ENCODE results near the gene VWF.

The VWF gene

DNA sequence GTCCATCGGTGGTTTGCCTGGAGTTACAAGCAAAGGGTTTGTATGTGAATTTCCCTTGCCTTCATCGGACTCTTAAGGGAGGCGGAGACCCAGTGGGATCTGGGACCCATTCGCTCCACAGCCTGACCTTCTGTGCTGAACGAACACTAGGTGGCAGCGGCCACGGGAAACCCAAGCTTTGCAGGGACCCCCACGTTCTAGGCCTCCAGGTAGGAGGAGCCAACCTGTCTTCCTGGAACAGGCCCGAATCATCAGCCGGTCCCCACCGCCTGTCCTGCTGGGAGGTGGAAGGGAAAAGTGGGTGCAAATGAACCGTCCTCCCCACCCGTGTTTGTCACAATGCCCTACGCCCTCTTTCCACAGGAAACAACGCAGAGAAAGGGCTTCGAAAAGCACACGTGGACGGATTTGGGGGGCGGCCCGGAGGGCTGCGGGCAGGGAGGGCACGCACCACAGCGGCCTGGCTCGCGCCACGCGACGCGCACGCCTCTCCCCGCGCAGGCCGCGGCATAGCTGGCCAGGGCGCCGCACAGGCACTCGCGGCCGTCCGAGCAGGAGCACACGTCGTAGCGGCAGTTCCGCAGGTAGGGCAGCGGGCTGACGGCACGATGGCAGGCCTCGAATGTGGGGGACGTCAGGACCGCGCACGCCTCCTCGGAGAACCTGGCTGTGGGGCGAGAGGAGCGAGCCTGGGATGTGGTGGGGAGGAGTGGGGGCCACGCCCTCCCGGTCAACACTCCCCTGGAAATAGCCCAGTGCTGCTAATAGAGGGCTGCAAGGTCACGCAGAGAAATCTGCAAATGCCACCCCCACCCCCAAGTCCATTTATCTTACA, 67.8 kb downstream of the VWF start:
- no peak for DNase-seq

DNA sequence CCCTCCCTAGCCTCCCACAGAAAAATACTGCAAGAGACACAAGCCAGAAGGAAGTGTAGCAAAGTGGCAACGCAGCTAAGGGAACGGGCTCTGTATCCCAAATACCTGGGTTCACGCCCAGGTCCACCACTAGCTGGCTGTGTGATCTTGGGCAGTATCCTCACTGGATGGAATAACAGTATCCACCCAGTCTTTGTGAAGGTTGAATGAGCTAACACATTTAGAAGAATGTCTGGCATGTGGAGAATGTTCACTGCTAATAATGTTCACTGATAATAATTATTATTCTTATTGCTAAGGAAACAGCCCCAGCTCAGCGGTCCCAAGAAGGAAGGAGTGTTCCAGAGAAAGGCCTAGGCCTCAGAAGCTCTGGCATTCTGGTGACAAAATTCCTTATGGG, 70.9 kb downstream of the VWF start:
- no peak for DNase-seq

DNA sequence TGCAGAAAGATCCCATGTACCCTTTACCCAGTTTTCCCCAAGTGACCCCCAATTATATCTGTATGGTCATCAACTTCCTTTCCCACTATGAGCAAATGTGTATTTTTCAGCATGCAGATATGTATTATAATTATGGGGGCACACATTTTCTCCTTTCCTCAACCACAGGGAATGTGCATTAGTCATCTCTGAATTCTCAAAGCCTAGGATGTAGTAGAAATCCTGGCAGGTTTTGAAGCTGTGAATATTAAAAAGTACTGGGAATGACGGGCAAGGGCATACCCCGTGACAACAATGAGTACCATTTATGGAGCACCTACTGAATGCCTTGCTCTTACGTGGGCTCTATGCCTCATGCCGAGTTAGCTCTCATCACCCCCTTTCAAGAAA, 71.5 kb downstream of the VWF start:
- no peak for DNase-seq

DNA sequence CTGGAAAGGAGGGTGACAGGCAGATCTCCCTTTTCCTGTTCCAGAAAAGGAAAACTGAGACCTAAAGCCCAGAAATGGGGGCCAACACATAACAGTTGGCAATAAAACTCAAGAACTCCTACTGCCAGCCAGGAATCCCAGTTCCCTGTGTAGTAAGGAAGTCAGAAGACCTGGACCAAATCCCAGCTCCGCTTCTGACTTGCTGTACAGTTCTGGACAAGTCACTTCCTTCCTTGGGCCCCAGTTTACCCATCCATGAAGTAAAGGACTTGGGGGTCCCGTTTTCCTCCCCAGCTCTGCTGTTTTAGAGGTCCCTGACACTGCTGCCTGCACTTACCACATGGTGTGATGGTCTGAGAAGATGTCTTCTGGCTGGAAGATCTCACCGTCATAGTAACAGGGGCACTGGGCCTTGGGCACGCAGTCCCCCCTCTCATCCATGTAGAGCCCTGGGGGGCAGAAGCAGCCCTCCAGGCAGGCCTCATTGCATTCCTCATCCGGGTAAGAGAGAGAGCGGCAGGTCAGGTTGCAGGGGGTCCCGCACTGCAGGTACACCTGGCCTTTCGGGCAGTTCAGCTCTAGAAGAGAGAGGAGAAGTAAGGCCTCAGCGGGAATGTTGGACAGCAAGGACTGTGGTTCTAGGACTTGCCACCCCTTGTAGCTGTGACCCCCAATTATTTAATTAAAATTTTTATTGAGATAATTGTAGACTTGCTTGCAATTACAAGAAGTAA, 72.1 kb downstream of the VWF start:
- no peak for DNase-seq

DNA sequence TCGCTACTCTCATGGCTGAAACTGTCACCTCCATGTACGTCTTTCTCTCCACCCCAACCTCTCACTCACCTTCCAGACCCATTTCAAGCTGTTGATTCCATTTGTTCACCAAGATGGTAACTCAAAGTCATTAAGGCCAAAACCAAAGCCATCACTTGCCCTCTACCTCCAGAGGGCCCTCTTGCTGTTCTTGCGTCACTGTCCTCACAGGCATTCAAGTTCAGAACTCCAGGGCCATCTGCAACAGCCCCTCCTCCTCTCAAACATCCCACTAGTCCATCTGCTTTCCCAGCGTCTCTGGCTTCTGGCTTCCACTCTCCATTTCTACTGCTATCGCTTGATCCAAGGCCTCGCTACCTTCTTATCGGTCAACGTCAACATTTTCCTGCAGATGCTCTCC, 74.5 kb downstream of the VWF start:
- DNase-seq, result no peak

DNA sequence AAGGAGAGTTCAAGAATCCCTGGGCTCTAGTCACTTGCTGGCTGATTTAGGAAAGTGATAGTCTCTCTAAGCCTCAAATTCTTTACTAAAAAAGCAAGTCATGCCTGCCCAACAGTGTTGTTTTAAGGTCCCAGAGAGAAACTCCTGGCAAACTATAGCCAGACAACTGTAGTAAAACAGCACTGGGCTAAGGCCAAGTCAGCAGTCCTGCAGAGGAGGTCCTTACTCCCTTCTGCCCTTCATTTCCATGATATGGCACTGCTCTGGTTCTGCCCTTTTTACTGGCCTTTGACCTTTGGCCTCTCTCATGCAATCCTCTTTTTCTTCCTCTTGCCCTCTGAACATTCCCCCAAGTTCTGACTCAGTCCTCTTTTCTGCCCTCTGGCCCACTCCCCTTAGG, 74.9 kb downstream of the VWF start:
- DNase-seq, result no peak

DNA sequence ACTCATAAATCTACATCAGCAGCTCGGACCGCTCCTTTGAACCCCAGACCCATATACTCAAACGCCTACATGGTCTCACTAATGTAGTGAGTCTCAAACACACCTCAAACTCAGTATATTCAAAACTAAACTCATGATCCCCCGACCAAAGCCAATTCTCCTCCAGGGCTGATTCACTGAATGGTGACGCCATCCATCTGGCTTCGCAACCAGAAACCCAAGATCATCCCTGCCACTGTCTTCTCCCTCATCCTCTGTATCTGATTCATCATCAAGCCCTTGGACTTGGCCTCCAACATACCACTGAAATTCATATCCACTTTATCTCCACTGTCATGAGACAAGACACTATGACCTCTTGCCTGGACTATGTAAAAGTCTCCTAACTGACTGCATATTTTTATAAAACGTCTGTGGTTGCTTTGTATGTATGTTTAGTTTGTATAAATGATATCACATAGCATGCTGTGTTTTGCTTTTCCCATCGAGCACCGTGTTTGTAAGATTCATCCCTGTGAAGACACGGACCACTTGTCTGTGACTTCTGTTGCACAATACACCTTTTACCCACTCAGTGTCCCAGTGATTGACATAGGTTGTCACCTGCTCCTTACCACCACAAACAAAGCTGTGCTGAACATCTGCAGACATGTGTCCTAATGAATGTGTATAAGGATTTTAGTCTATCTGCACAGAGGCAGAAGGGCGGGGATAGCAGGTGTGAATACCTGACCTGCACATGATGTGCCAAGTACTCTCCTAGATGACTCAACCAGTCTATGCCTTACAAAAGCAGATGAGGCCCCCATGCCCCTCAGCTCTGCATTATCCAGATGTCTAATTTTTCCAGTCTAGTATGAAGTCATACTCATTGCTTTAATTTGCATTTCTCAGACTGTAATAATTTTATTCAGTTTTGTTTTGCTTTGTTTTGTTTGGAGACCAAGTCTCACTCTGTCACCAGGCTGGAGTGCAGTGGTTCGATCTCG, 76.9 kb downstream of the VWF start:
- peak; percentile 57 for DNase-seq

DNA sequence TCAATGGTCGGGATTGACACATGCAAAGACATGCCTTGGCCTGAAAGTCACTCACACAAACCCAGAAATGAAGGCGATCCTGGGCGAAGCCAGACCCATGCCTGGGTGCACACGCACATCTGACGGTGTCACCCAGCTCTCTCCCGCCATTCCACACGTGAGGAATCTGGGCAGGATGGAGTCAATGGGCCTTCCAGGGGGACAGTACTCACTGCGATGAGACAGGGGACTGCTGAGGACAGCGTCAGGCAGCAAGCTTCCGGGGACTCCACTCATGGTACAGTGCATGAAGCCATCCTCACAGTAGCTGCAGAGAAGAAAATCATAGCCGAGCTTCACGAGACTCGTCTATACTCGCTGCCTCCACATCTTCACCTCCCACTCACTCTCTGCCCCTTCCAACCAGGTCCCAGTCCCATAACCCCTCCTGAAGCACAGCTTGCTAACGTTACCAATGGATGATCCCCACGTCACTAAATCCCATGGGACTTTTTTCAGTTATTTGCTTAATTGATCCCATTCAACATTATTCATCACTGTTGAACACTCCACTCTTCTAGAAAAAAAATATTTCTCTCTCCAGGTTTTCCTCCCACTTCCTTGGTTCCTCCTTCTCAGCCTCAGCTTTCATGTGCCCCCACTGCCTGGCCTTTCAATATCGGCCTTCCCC, 77.8 kb downstream of the VWF start:
- DNase-seq, result no peak

DNA sequence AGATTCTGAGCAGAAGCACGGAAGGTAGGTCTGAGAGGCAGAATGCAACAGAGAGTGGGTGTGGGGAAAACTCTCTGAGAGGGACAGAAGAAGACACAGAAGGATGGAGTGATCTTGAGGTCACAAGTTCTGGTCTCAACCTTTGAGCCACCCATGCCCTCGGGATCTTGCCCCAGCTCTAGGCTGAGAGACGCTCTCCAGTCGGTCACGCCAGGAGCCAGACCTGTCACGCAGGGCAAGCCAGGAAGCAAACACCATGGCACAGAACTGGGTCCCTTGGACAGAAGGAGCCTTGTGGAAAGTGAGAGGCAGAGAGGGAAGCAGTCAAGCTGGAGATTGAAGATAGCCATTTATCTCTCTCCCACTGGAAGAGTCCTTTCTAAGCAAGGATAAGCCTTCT, 79.0 kb downstream of the VWF start:
- DNase-seq, result no peak

DNA sequence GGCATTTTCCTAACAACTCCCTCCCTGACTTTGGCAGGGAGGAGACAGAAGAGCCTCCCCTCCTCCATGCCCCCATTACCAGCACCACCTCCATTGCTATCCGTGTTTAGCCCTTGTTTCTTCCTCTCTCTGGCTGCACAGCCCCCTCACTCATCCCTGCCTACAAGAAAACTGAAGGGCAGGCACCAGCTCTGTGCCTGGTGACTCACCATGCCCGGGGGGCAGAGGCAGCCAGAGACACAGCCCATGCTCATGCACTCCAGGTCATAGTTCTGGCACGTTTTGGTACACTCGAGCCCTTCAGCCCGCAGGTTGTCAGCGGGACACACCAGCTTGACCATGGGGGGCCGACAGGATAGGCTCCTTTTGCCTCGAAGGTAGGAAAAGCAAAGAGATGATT, 80.4 kb downstream of the VWF start:
- DNase-seq, result no peak

DNA sequence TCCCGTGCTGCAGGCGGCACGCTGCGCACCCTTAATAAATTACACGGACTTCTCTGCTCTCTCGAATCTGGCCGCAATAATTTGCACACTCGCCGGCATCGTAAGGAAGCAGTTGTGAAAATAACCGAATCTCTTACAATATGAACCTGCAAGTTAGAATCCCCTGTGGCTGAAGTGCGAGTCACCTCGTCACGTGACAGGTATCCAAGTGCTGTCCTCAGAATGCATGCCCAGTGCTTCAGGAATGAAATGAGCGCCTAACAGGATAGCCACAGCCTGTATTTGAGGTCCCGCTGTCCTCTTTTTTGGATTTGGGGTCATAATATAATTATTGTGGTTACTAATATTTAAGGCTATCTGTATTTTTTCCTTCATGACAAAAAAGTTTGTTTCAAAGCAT, 82.0 kb downstream of the VWF start:
- no peak for DNase-seq

DNA sequence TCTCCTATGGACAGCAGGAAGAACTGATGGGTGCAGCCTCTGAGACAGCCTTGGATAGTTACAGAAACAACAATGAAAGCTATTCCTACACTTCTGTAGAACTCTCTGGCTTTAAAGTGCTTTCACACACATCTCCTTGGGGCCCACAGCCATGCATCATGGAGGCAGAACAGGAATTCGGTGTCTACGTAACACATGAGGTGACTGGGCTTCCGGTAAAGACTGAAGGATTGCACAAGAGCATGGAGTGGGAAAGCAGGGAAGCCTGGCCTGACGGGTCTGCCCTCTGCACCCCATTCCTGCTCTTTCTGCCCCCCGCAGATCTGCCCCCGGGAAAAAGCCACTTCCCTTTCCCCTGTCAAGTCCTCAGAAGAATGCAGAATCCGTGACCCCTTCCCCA, 82.6 kb downstream of the VWF start:
- no peak for DNase-seq

DNA sequence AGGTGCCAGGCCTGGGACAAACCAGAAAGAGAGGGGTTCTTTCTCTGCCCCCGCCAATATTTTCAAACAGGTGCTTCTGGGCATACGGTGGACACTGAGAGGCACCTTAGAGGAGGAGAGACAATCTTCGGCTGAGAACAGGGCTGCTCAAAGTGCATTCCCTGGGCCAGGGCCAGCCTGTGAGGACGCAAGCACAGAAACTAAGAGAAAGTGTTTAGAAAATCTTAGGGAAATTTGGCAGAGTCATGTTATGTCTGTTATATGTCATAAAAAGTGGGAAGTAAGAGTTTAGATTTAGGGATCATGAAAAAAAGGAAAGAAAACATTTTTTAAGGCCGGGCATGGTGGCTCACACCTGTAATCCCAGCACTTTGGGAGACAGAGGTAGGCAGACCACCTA, 83.7 kb downstream of the VWF start:
- no peak for DNase-seq

DNA sequence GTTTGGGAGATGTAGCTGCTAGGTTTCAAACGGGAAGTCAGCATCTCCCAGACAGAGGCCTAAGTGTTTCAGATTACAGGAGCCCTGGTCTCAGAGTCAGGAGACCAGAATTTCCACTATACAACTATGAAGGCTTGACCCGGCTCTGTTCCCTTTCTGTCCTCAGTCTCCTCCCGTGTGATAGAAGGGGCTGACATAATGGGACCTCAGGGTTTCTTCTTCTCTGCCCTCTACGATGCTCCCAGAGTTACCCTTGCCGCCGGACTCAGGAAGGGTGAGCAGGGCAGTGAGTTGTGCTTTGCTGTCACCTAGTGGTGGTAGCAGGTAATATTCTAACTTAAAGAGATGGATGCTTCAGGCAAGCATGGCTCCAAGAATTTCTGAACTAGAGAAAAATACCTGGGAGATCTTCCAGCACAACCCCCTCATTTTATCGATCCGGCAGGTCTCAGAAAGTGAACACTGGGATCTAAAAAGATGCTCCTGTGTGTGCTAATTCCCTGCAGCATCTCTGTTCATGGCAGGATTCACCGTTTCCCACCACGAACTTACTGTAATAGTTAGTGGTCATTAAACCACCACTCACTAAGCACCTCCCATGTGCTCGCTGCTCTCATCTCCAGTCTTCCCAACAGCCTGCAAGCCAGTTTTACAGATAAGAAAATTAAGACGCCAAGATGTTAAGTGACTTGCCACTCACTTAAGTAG, 84.4 kb downstream of the VWF start:
- peak; percentile 72 for DNase-seq

DNA sequence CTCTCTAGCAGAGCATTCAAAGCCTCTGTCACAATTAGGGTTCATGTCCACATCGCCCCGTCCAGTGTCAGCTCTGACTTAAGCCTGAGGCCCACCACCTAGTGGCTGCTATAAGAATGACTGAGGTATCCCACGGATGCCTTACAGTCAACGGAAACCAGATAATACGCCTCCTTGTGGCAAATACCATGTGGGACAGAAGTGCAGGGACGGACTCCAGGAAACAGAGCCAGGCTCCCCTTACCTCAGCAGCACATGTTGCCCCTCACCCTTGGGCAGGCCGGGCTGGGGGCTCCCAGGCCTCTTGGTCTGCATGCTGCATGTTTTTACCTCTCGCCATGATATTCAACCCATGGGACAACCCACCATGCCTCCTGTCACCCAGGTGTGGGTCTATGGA, 86.3 kb downstream of the VWF start:
- peak; percentile 91 for DNase-seq

DNA sequence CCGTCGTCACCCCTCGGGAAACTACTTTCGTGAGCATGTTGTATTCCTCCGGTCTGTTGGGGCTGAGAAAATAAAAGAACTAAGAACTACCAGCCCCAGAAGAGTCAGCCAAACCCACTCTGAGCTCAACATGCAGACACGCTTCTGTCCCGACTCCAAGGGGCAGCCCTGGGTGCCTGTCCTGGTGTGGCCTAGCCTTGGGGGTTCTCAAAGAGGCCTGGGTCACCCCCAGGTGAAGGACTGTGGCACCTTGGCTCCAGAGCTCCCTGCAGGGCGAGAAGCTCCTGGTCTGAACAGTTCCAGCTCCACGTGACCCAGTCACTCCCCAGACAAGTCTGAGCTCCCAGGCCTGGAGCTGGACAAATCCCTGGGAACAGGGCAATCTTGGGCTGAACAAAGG, 87.0 kb downstream of the VWF start:
- no peak for DNase-seq

DNA sequence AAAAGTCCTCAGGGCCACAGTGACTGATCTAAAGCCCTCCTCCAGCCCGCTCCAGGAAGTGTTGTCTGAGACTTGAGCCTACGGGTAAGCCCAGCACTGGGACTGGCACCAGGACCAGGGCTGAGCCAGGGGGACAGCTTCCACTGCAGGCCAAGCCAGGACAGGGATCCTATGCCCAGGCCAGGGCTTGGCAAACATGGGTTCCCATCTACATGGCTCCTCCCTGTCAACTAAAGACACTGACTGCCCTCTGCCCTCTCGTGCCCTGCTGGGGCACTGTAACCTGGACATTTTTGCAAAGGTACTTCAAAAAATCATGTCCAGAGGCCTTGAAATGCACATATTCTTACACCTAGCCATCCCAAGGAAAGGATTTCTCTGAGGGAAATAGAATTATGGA, 88.0 kb downstream of the VWF start:
- no peak for DNase-seq

DNA sequence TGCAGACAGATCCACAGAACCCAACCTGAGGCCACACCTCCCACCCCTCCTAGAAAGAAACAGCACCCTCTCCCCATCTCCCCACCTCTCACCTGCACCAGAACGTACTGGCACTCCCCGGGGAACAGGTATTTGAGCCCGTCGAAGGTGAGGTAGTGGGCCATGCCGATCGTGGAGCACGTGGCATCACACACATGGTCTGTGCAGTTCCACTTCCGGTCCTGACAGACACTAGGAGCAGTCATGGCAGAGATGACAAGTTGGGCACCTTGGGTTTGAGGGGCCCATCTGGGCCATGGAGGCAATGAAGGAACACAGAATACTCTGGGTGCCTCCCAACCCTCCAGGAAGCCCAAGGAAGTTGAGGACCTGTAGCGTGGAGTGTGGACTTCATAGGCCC, 89.9 kb downstream of the VWF start:
- DNase-seq, result no peak

DNA sequence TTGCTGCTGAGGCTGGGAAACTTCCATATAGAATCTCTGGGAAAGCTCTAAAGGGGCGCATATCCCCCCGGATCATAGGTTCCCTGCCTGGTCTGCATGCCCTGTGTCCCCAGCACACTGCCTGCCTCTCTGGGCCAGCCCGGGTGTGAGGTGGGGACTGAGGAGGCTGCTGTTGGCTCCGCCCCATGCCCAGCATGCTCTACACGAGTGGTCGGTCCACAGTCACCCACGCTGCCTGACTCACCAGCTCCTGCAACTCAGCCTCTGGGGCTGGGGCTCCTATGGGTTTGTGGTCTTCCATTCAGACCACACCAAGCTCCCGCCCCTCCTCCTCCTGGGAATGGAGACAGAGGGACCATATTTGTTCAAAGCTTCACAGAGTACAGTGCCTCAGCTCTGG, 90.9 kb downstream of the VWF start:
- no peak for DNase-seq

DNA sequence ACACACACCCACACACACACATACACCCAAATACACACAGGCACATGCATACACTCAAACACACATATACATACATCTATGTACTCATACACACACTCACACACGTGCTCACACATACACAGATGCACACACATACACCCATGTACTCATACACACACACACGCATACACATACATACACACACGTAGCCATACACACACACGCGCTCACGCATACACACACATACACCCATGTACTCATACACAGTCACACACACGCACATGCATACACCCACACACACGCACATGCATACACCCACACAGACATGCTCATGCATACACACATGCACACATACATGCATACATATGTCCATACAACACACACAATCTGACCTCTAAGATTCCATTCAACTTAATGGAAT, 91.7 kb downstream of the VWF start:
- no peak for DNase-seq

DNA sequence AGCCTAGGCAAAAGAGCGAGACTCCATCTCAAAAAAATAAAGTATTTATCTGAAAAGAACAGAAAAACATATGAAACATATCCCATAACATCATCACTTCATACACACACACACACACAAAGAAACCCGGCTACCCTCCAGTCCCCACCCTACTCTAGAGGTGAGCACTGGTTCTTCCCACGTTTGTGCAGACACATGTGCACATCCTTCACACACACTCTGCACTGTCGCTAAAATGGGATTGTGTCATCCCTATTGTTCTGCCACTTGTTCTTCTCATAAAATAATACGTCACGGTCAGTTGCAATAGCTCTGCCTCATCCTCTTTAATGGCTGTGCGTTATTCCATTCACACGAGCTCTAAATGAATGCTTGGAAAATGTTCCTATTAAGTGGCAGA, 93.5 kb downstream of the VWF start:
- DNase-seq, result no peak

DNA sequence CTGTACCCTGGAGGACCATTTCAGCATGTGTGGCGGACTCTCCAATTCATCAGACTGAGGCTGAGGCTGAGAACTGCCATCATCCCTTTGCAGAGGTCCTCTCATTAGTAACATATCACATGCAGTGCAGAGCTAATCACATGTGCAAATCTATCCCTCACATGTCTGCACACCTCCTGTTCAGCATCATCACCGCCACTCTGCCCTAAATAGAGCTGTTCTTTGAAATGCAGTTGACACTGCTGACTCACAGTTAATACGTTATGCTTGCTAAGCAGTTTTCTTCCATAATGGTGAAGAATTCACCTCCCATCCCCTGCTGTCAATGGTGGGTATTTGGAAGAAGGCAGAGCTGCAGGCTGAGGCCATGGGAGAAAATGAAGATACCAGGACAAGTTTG, 94.4 kb downstream of the VWF start:
- no peak for DNase-seq
